PC-9 (cell line): ENCODE measurements around the gene SLC38A8.

Experiments
- EZH2 ChIP-seq: fragments of 200-600 bp; sonication (generic); IDR thresholded peaks from 2 replicates; pipeline ENCODE4 v1.8.0; 2017; ENCODE audit warnings: antibody characterized with exemption, low read depth
- TF ChIP-seq, protein P1 (sequence below): fragments of 200-600 bp; sonication (generic); conservative IDR thresholded peaks from 2 replicates; pipeline ENCODE4 v1.6.1; 2017; ENCODE audit warnings: mixed run types, antibody characterized with exemption, mild to moderate bottlenecking, moderate library complexity

DNA sequence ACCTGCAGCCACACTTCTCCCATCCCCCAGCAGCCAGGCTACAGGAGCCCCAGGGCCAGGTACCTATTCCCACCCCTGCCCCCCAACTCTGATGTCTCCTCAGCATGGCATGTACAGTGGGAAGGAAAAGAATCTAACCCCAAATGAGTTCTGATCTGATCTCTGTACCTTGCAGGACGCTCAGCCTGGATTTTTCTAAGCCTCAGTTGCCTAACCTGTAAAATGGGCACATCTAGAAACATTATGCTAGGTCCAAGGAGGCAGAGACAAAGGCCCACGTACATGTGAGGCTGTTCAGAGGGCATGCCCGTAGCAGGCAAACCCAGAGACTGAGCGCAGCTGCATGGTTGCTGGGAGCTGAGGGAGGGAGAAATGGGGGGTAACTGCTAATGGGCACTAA, 35.1 kb downstream of the SLC38A8 start:
- TF ChIP-seq, protein P1, sequence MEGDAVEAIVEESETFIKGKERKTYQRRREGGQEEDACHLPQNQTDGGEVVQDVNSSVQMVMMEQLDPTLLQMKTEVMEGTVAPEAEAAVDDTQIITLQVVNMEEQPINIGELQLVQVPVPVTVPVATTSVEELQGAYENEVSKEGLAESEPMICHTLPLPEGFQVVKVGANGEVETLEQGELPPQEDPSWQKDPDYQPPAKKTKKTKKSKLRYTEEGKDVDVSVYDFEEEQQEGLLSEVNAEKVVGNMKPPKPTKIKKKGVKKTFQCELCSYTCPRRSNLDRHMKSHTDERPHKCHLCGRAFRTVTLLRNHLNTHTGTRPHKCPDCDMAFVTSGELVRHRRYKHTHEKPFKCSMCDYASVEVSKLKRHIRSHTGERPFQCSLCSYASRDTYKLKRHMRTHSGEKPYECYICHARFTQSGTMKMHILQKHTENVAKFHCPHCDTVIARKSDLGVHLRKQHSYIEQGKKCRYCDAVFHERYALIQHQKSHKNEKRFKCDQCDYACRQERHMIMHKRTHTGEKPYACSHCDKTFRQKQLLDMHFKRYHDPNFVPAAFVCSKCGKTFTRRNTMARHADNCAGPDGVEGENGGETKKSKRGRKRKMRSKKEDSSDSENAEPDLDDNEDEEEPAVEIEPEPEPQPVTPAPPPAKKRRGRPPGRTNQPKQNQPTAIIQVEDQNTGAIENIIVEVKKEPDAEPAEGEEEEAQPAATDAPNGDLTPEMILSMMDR: no peak
- TF ChIP-seq EZH2: no peak
